NCI-H1092 treated with DMSO at 0.1 percent for 48 hours (cell line): ENCODE data around the gene MLST8.

Experiments used
- DNase-seq: peaks from one replicate; lab custom pipeline; 2025; lab: John Stamatoyannopoulos, UW

MLST8 gene

DNA sequence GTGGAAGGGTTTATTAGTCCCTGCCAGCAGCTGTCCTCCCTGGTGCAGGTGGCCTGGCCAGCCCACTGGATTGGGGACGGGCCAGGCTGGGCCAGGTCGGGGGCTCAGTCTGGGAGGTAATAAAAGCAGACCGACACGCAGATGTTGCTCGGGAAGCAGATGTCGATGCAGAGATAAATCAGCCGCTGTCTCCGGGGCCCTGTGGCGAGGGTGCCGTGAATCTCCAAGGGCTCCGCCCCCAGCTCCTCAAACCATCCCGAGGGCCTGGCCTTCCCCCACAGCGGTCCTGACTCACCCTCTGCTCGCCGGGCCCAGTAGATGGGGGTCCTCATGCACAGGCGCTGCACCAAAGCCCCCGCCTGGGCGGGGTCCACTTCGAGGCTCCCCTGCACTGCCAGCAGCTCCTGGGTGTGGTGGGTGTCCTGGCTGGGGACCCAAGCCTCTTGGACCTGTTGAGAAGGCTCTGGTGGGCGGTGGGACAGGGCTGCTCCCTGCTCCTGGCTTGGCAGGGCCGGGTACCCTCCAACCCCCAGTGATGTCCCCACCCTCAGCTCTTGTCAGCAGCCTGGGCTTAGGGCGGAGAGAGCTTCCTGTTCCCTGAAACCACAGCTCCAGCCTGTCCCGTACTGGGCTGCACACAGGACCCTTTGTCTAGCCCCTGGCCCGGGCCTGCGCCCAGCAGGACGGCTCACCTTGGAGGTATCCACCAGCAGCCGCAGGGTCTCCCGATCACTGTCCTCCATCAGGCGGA, 4.2 kb downstream of the MLST8 start:
- no peak for DNase-seq

DNA sequence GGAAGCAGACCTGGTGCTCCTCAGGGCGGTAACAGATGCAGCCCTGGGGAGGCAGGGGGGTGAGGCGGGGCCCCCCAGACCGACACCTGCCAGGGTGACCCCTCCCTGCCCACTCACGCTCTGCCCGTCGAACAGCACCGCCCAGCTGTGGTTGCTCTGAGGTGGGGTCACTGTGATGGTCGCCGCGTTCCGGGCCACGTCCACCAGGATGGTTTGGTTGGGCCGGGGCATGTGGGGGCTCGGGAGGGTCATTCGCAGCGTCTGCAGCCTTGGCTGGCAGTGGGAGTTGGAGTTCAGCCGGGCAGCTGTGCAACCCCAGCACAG, 4.7 kb downstream of the MLST8 start:
- DNase-seq = no peak

DNA sequence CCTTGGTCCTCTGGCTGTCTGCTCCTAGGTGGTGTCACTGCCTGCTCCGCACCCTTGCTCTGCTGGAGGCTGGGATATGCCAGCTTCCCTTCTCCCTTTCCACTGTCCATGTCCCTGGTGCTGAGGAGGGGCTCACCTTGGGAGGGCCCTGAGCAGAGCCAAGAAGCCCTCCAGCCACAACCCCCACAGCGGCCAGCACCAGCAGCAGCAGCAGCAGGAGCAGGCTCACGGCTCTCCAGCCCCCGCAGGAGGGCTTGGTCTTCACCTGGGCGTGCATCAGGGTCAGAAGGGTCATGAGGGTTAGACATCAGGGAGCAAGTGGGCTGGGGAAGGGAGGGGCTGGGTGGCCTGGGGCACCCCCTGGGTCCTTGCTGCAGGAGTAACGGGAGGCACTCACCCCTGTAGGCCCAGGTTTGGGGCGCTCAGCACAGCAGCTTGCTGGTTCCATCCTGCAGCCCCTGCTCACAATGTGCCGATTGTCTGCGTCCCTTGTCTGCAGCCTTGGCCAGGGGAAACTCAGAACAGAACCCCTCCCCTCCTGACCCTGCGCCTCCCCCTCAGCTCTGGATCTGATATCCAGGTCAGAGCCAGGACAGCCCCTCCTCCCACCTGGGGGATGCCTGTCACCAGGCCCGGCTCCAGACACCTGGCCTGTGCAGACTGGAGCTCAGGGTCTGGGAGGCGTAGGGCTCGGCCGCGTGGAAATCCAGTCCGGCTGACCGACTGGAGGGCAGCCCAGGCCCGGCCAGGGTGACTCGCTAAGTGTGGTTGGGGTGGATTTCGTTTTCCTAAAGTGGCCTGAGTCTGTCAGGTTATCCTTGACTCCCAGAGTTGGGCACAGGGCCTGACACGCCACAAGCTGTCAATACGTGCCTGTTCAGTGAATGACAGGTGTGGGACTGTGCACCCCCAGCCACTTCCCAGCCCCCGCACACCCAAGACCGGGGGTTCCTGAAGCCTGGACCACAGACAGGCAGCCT, 5.4 kb downstream of the MLST8 start, which contains the start of gene BRICD5:
Gene BRICD5, minus strand, starts transcription at position 478 of the 980 bp plus-strand sequence. Its CDS starts 30 bp downstream, at position 448.
- no peak for DNase-seq

DNA sequence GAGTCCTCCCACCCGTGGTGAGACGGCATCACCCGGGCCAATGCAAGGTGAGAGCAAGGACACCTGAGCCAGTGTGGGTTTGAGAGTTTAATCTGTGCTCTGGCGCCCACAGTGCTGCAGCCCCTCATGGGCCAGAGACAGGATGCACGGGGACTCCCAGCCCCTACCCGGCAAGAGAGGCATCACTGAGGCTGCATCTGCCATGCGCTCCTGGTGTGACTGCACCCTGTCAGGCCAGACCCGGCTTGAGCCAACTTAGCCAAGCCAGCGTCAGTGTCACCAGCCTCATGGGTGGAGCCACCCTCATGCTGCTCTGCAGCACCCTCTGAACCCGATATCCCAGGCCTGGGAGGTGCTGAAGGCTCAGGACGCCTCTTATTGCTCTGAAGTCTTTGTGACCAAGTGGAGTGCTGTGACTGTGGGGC, 6.7 kb downstream of the MLST8 start:
- no peak for DNase-seq

DNA sequence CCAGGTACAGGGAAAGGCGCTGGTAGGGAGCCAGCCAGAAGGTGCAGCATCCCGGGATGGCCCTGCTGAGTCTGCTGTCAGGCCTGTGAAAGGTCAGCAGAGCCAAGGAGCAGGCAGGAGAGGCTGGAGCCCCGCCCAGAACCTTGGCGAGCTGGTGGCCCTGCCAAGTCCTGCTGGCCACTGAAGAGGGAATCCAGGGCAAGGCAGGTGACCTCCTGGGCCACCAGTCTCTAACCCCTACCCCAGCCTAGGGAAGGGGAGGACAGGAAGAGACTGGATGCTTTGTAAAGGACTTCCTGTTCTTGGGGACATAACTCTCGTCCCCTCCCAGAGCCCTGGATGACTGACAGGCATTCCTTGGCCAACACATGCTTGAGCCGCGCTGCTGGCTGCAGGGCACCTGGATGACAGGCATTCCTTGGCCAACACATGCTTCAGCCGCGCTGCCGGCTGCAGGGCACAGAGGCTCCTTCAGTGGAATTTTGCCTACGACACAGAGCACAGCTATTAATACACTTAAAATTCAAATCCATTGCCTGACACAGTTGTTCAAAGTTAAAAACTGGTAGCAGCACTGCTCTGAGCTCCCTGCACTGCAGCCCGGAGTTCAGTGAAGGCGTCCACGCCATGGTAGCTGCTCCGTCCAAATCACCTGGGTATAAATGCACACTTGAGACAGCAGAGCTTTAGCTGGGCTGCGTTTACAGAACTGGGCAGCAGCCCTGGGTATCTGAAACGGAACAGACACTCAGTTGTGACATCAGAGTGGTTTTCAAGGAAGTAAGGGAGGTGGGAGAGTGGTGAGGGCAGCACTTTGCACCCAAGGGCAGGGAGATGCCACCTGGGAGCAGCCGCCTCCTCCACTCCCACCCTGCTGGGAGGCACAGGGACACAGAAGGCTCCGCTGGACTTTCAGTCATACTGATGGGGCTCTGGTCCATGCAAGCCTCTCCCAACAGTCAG, 7.4 kb downstream of the MLST8 start:
- no peak for DNase-seq

DNA sequence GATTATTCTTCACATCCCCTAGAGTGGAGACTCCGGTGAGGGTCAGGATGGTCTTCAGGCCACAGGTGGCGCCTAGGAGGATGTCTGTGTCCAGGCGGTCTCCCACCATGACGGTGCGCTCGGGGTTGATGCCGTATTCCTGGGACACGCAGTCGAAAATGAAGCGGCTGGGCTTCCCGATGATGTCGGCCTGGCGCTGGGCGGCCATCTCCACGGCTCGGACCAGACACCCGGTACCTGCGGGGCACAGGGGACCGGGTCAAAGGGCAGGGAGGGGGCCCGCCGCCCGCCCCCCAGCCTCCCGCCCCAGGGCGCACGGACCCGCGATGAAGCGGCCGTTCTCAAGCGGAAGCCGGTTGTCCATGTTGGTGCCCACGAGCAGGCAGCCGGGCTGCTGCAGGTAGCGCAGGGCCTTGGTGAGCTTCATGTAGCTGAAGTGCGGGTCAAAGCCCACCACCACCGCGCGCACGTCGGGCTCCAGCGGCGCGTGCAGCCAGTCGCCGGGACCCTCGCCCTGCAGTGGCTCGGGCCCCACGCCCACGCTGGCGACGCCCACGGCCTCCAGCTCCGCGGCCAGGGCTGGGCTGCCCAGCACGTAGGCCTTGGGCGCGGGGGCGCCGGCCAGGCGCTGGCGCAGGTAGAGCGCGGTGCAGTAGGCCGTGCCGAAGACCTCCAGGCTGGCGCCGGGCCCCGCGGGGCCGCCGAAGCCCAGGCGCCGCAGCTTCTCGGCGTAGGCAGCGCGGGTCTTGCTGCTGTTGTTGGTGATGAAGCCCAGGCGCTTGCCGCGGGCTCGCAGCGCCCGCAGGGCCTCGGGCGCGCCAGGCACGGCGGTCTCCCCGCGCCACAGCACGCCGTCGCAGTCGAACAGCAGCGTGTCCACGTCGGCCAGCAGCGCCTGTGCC, 8.8 kb downstream of the MLST8 start:
- DNase-seq = no peak

DNA sequence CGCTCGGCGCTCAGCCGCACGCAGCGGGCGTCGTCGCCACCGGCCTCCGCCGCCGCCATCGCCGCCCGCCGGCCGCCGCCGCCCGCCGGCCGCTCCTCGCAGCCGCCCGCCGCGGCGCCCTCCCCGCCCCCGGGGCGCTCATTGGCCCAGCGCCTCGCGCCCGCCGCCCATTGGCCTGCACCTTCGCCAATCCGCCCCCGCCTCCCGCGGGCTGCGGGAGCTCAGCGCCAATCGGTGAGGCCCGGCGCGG, 9.4 kb downstream of the MLST8 start, which contains the start of gene PGP:
Gene PGP, minus strand, starts transcription at position 122 of the 250 bp plus-strand sequence. Its CDS starts 63 bp downstream, at position 59.
- DNase-seq = no peak

DNA sequence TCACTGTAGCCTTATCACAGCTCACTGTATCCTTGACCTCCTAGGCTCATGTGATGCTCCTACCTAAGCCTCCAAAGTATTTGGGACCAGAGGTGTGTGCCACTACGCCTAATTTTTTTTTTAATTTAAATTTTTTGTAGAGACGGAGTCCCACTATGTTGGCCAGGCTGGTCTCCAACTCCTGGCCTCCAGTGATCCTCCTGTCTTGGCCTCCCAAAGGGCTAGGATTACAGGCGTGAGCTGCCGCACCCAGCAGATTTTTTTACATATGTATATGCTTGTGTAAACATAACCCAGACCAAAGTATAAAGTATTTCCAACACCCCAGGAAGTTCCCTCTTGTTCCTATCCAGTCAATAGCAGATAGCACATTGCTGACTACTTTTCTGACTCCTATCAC, 11.1 kb downstream of the MLST8 start:
- DNase-seq = no peak

DNA sequence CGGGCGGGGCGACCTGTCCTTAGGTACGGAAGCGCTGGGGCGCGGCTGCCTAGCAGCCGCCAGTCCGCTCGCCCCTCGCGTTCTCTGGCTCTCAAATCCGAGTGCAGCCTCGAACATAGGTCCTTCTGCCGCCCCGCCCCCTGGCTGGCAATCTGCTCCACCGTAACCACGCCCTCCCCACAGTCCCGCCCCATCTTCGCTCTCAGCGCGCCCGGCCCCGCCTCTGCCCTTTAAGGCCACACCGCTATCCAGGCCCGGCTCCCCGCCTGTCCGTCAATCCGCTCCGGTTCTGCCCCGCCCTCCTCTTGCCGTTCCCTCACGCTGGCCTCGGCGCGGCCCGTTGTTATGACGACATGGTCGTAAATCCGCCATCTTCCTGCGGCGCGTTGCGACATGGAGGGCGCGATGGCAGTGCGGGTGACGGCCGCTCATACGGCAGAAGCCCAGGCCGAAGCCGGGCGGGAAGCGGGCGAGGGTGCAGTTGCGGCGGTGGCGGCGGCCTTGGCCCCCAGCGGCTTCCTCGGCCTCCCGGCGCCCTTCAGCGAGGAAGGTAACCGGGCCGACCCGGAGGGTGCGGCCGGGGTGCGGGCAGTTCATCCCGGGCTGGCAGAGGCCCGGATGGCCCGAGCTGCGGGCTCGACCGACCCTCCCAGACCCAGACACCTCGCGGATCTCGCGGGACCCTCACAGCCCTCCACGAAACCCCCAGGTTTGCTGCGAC, 18.1 kb downstream of the MLST8 start, which contains the start of gene E4F1:
Gene E4F1, plus strand, starts transcription at position 371 of the 721 bp plus-strand sequence. Its CDS starts 23 bp downstream, at position 394.
- peak; percentile 99 for DNase-seq

DNA sequence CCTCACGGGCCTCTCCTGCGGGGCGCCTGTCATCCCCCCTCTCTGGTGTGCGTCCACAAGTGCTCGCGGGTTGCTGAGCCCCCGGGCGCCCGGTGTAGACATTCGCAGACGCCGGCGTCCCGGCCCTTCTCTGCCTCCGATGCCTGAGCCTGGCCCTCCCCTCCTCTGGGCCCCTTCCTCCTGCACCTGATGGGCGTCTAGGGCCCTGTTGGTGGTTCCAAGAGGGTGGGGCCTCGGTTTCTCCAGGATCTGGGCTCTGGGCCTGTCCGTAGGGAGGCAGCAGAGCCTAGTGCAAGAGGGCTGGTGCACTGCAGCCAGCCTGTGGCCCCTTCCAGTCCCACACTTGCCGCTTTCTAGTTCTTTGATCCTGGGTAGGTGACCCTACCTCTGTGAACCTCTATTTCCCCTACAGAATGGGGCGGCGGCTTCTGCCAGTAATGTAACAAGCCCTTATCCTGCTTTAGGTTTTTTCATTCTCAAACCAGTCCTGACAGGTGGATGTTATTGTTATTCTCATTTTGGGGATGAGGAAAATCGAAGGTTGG, 18.8 kb downstream of the MLST8 start:
- peak; percentile 49 for DNase-seq

DNA sequence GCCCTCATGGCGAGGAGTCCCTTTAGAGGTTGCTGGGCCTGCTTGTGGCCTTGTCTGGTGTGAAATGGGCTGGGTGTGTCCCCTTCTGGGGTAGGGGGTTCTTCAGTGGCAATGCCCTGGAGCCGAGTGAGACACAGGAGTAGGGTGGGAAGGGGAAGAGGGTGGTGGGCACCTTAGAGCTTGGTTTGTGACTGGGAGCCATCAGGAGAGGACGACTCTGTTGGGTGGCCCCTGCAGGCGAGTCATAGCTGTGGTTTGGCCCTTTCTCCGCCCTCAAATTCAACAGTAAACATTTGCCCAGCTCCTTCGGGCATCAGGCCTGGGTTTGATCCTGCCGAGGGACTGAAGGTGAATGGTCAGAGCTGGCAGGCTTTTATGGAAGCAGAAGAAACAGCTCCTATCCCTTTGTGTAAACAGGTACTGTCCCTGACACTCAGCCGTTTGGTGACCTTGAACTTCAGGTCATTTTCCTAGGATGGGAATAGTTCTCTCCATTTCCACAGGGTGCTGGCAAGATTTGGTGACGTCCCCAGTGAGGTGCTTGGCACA, 21.1 kb downstream of the MLST8 start:
- DNase-seq = no peak

DNA sequence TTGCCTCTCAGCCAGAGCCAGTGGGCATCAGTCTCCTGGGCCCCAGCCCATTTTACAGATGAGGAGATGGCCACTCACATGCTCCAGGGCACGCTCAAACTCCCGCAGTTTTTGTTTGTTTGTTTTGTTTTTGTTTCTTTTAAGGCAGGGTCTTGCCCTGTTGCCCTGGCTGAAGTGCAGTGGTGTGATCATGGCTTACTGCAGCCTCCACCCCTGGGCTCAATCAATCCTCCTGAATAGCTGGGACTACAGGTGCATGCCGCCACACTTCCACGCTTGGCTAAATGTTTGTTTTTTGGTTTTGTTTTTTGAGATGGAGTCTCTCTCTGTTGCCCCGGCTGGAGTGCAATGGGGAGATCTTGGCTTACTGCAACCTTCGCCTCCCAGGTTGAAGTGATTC, 21.7 kb downstream of the MLST8 start:
- DNase-seq = no peak

DNA sequence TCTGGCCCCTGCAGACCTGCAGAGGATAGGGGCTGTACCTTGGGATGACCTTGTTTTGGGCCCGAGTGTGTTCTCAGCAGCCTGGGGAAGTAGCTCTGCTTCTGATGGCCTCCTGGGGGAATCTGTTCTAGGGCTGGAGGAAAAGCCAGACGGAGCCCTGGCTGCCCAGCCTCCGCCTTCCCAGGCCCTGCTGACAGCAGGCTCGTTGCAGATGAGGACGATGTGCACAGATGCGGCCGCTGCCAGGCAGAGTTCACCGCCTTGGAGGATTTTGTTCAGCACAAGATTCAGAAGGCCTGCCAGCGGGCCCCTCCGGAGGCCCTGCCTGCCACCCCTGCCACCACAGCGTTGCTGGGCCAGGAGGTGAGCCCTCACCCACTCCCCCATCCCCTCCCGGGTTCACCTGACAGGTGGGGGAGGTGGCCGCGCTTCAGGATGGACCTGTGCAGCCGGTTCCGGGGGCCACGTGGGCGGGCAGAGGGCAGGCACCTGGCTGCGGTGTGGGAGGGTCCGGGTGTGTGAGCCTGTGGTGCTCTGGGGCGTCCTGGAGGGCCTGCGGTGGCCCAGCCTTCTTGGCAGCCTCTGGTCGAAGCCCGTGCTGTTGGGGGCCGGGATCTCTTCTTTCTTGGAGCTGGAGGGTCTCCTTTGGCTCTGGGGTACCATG, 23.0 kb downstream of the MLST8 start:
- no peak for DNase-seq

DNA sequence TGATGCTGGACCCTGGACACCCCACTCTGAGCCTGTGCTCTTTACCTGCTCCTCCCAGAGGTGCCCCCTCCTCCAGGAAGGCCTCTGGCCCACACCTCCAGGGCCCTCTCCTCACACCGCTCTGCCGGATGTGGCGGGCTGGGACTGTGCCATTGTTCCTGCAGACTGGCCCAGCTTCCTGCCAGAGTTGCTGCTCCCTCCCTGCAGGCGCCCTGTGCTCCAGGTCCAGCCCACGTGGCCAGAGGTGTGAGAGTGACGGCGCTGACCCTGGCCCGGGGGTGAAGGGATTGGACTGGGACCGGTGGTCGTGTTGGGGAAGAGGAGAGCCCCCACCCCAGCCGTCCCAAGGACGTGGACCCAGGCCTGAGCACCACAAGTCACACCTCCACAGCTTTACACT, 23.8 kb downstream of the MLST8 start:
- DNase-seq = no peak

DNA sequence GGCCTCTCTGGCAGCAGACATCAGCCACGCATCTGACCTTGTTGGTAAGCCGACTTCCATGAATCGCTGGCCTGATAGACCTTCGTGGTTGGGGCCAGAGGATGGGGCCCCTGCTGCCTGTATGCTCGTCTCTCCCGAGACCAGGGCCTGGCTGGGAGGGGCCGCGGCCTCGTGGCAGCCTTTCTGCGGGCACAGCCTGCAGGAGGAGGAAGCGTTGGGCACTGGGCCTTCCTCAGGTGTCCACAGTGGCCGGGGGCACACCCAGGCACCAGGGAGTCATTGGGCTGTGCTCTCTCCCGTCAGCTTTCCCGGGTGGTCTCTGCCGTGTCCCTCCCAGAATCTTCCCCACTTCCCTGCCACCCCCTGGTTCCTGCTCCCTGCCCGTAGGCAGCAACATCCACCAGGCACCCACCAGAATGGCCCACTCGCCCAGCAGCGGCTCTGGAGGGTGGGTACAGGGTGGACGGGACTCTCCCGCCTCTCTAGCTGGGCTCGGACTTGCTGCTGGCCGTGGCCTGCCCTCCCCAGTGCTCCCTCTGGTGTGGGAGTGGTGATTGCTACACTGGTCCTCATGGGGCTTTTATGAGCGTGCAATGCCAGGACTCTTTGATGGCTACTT, 24.5 kb downstream of the MLST8 start:
- no peak for DNase-seq

DNA sequence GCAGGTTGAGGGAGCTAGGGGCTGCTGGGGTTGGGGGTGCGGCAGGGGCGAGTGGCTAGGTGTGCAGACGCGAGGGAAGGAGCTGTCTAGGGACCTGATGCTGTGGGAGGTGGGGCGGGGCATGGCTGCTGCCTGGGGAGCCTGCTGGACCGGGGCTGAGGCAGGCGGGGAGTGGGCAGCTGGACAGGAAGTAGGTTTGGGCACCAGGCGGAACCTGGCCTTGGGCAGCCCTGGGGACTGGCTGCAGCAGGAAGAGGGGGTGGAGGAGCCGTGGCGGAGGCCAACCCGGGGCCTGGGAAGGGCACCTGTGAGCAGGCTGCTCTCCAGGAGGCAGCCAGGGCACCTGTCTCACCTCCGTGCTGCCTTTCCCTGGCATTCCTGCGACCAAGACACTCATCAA, 25.1 kb downstream of the MLST8 start:
- DNase-seq = no peak

DNA sequence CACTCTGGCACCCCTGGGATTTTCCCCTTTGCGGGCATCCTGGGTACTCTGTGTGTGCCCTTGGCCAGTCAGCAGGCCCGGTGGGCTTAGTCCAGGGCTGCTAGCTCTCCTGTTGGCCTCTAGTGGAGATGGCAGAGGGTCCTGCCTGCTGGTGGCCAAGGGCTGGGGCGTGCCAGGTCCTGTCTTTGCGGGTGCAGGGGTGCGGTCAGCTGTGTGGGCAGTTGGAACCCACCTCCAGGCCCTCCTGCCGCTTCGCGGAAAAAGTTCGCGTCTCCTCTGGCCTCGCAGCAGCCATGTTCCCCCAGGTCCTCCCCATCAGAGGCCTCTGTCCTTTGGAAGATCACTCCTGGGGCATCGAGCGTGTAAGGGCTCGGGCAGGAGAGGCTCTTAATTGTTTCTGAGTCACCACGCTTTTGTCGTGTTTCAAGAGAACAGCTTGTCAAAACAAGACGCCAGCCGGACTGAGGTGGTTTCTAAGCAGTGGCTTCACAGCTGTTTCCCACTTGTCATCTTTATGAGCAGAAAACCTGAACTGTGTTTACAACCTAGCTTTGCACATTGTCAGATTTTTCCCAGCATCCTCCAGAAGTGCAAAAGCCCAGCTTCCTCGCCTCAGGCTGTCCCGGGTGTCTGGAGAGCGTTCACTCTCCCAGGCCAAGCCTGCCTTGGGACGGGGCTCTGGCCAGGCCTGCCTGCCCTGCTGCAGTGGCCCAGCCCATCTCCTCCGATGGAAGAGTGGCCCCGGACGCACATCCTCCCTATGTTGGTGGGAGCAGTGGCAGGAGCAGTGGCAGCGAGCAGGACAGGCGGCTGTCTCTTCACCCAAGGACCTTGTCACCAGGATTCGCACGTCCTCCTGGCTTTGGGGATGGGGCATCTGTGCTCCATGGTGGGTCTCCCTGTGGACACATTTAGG, 26.0 kb downstream of the MLST8 start:
- DNase-seq = no peak
